Liver (tissue), 9 donors: Measurements from ENCODE around the gene APOL3. TPM values are rescaled to one million over a fixed set of nuclear protein-coding genes. Genes with fewer than 3 reads are reported as not detected.
A peak's percentile ranks its signal among the peaks of the same experiment; 100 is the strongest.

ENCODE experiments used
- DNase-seq: peaks from one replicate; pipeline ENCODE4 v3.0.0-alpha.2; 2017; ENCODE audit warnings: low spot score
- H3K27ac ChIP-seq, 2 donors: one replicate each; pipeline ENCODE4 v1.7.0; 2013; ENCODE audit warnings: inconsistent platforms in 2 of 2, low read length in 2 of 2, control low read depth in 1 of 2, low read depth in 1 of 2, mild to moderate bottlenecking in 1 of 2
- H3K27me3 ChIP-seq, 4 donors: one replicate each; pipeline versions ENCODE4 v1.6.1 to v1.7.0; 2013; ENCODE audit warnings: low read length in 3 of 4, inconsistent platforms in 1 of 4, mild to moderate bottlenecking in 1 of 4, moderate library complexity in 1 of 4; ENCODE audit not compliant: control insufficient read depth in 4 of 4, insufficient read depth in 4 of 4
- H3K36me3 ChIP-seq, 4 donors: one replicate each; pipeline versions ENCODE4 v1.6.1 to v1.7.0; 2013; ENCODE audit warnings: low read length in 3 of 4, mild to moderate bottlenecking in 3 of 4, low read depth in 1 of 4, moderate library complexity in 1 of 4; ENCODE audit not compliant: control insufficient read depth in 4 of 4, insufficient read depth in 3 of 4
- H3K4me1 ChIP-seq, 4 donors: one replicate each; pipeline versions ENCODE4 v1.6.1 to v1.7.0; 2013; ENCODE audit warnings: low read length in 3 of 4, mild to moderate bottlenecking in 3 of 4, moderate library complexity in 1 of 4; ENCODE audit not compliant: control insufficient read depth in 4 of 4, insufficient read depth in 4 of 4
- H3K4me3 ChIP-seq, 3 donors: one replicate each; pipeline versions ENCODE4 v1.6.1 to v1.7.0; 2013; ENCODE audit warnings: low read length in 3 of 3, control low read depth in 1 of 3, low read depth in 1 of 3, mild to moderate bottlenecking in 1 of 3
- H3K9ac ChIP-seq, 2 donors: one replicate each; pipeline ENCODE4 v1.7.0; 2013; ENCODE audit warnings: low read length in 2 of 2, mild to moderate bottlenecking in 2 of 2, moderate library complexity in 2 of 2, control low read depth in 1 of 2, low read depth in 1 of 2
- H3K9me3 ChIP-seq, 4 donors: one replicate each; pipeline versions ENCODE4 v1.6.1 to v1.7.0; 2013; ENCODE audit warnings: low read length in 3 of 4; ENCODE audit not compliant: control insufficient read depth in 4 of 4
- ATF3 ChIP-seq: IDR thresholded peaks from 2 replicates; pipeline ENCODE4 v1.6.1; 2016; ENCODE audit warnings: antibody characterized with exemption
- CTCF ChIP-seq: fragments of 150-350 bp; IDR thresholded peaks from 2 replicates; pipeline ENCODE4 v1.5.1; 2017; ENCODE audit warnings: improper control_type of control experiment, low read depth, low read length; ENCODE audit not compliant: missing input control
- EGR1 ChIP-seq, 2 donors: IDR thresholded peaks; 2 replicates each; pipeline ENCODE4 v1.6.1; 2016 to 2018; ENCODE audit warnings: antibody characterized with exemption in 2 of 2, low read depth in 2 of 2
- FOXA1 ChIP-seq: IDR thresholded peaks from 2 replicates; pipeline ENCODE4 v1.6.1; 2016; ENCODE audit warnings: antibody characterized with exemption
- FOXA2 ChIP-seq: IDR thresholded peaks from 2 replicates; pipeline ENCODE4 v1.6.1; 2016; ENCODE audit warnings: antibody characterized with exemption
- GABPA ChIP-seq, 2 donors: IDR thresholded peaks in 1 of 2; conservative IDR thresholded peaks in 1 of 2; 2 replicates each; pipeline ENCODE4 v1.6.1; 2016; ENCODE audit warnings: antibody characterized with exemption in 2 of 2, mild to moderate bottlenecking in 1 of 2, moderate library complexity in 1 of 2
- HNF4A ChIP-seq, 2 donors: conservative IDR thresholded peaks; 2 replicates each; pipeline ENCODE4 v1.6.1; 2016; ENCODE audit warnings: antibody characterized with exemption in 2 of 2, mild to moderate bottlenecking in 2 of 2
- HNF4G ChIP-seq: IDR thresholded peaks from 2 replicates; pipeline ENCODE4 v1.6.1; 2016; ENCODE audit warnings: antibody characterized with exemption
- JUND ChIP-seq, 2 donors: IDR thresholded peaks; 2 replicates each; pipeline ENCODE4 v1.6.1; 2016; ENCODE audit warnings: antibody characterized with exemption in 2 of 2
- MAX ChIP-seq: IDR thresholded peaks from 2 replicates; pipeline ENCODE4 v1.6.1; 2016; ENCODE audit warnings: antibody characterized with exemption
- NR2F2 ChIP-seq: IDR thresholded peaks from 2 replicates; pipeline ENCODE4 v1.6.1; 2016; ENCODE audit warnings: antibody characterized with exemption
- RAD21 ChIP-seq, 2 donors: IDR thresholded peaks; 2 replicates each; pipeline ENCODE4 v1.6.1; 2016; ENCODE audit warnings: antibody characterized with exemption in 2 of 2, mild to moderate bottlenecking in 2 of 2
- REST ChIP-seq: IDR thresholded peaks from 2 replicates; pipeline ENCODE4 v1.6.1; 2016; ENCODE audit warnings: antibody characterized with exemption, mild to moderate bottlenecking
- RXRA ChIP-seq, 2 donors: IDR thresholded peaks; 2 replicates each; pipeline ENCODE4 v1.6.1; 2017 to 2018; ENCODE audit warnings: antibody characterized with exemption in 2 of 2, mild to moderate bottlenecking in 1 of 2
- SP1 ChIP-seq: IDR thresholded peaks from 2 replicates; pipeline ENCODE4 v1.6.1; 2018; ENCODE audit warnings: antibody characterized with exemption, mild to moderate bottlenecking
- TAF1 ChIP-seq: conservative IDR thresholded peaks from 2 replicates; pipeline ENCODE4 v1.6.1; 2016; ENCODE audit warnings: antibody characterized with exemption, mild to moderate bottlenecking
- YY1 ChIP-seq: IDR thresholded peaks from 2 replicates; pipeline ENCODE4 v1.6.1; 2016; ENCODE audit warnings: antibody characterized with exemption, mild to moderate bottlenecking
- ZBTB33 ChIP-seq: IDR thresholded peaks from 2 replicates; pipeline ENCODE4 v1.6.1; 2016; ENCODE audit warnings: antibody characterized with exemption
- WGBS: extraction: QIAGEN DNeasy Blood & Tissue Kit; methylation state at CpG from one replicate; pipeline ENCODE4 v1.1.7; 2013; 5-methylcytosine and 5-hydroxymethylcytosine counted together
- polyA plus RNA-seq, 2 donors: library from polyadenylated mRNA; stranded (reverse) in 1 of 2; unstranded in 1 of 2; fragments of 200-250 nt in 1 of 2; fragments of >200 nt in 1 of 2; fragmentation: Nextera tagmentation in 1 of 2; extraction: Ambion mirVana in 1 of 2; gene quantifications; one replicate each; pipeline versions ENCODE4 v1.2.1 to v1.2.3, GENCODE V29; 2013 to 2015
- total RNA-seq, 2 donors: library from RNA; depleted of rRNA; stranded (reverse); fragments of >200 nt; gene quantifications; one replicate each; pipeline ENCODE4 v1.2.3, GENCODE V29; 2014
- donor health status: healthy.
- donor health status: healthy.
- donor health status: healthy.
- donor health status: healthy.
- donor health status: healthy.

Gene APOL3
- total and polyA plus RNA-seq, 4 donors, result 7.2 to 34.5 (median 11.8) TPM

GRCh38 chr22:36180038-36180880, 19.7 kb upstream of the APOL3 start:
- no peak overlapping the region for H3K4me3 ChIP-seq
- H3K4me1 ChIP-seq, result peaks cover 0 to 3% (median 0%) of the 10 kb centered on the region in 4 donors
- H3K27ac ChIP-seq, result no peak overlapping the region
- no peaks in the 10 kb centered on the region for H3K27me3 ChIP-seq
- peak; percentile 88 for DNase-seq
- H3K9me3 ChIP-seq, result no peaks in the 10 kb centered on the region
- TF ChIP-seq EGR1 (IDR thresholded peaks at IDR 0.05; ENCODE audit: low read depth in 2 of 2) (no peak), HNF4A (conservative IDR thresholded peaks at IDR 0.05) (peak in 1 of 2 donors; percentile 26), TAF1 (no peak), RXRA (IDR thresholded peaks at IDR 0.05) (peak in 1 of 2 donors; percentile 44), RAD21 (IDR thresholded peaks at IDR 0.05) (peak; percentile 96 to 98), HNF4G (no peak), SP1 (no peak), JUND (IDR thresholded peaks at IDR 0.05) (no peak), YY1 (peak; percentile 28), ATF3 (no peak), ZBTB33 (no peak), NR2F2 (peak; percentile 11), CTCF (peak; percentile 85), FOXA2 (no peak), GABPA (IDR thresholded peaks at IDR 0.05 in 1 of 2, conservative IDR thresholded peaks at IDR 0.05 in 1 of 2) (no peak), MAX (no peak), FOXA1 (no peak), REST (no peak)
- no peak overlapping the region for H3K9ac ChIP-seq
- no peaks in the 10 kb centered on the region for H3K36me3 ChIP-seq
- WGBS, result 58% methylated on average over 22 of the region's 22 CpGs
